Duodenal mucosa (tissue), 2 donors: ENCODE measurements around the gene C1QTNF1.

Experiments used
- H3K27ac ChIP-seq: one replicate; pipeline ENCODE4 v1.7.0; 2013; ENCODE audit warnings: low read depth, low read length
- H3K27me3 ChIP-seq, 2 donors: one replicate each; pipeline ENCODE4 v1.7.0; 2013; ENCODE audit warnings: low read length in 2 of 2, control low read depth in 1 of 2; ENCODE audit not compliant: insufficient read depth in 2 of 2, control insufficient read depth in 1 of 2
- H3K36me3 ChIP-seq, 2 donors: one replicate each; pipeline ENCODE4 v1.7.0; 2013; ENCODE audit warnings: low read length in 2 of 2, control low read depth in 1 of 2; ENCODE audit not compliant: insufficient read depth in 2 of 2, control insufficient read depth in 1 of 2
- H3K4me1 ChIP-seq, 2 donors: one replicate each; pipeline ENCODE4 v1.7.0; 2013; ENCODE audit warnings: low read length in 2 of 2, control low read depth in 1 of 2; ENCODE audit not compliant: insufficient read depth in 2 of 2, control insufficient read depth in 1 of 2
- H3K4me3 ChIP-seq, 2 donors: one replicate each; pipeline ENCODE4 v1.7.0; 2013; ENCODE audit warnings: low read length in 2 of 2, low read depth in 1 of 2
- H3K9ac ChIP-seq, 2 donors: one replicate each; pipeline ENCODE4 v1.7.0; 2013; ENCODE audit warnings: low read length in 2 of 2, low read depth in 1 of 2
- H3K9me3 ChIP-seq, 2 donors: one replicate each; pipeline ENCODE4 v1.7.0; 2013; ENCODE audit warnings: low read length in 2 of 2, control low read depth in 1 of 2; ENCODE audit not compliant: control insufficient read depth in 1 of 2

Gene C1QTNF1

GRCh38 chr17:78992542-78993212 lies 31.3 kb upstream of the C1QTNF1 start:
- no peak overlapping the region for H3K4me3 ChIP-seq

GRCh38 chr17:78993241-78993956 lies 30.6 kb upstream of the C1QTNF1 start:
- Histone ChIP-seq H3K4me1 (peaks cover 47 to 58% of the 10 kb centered on the region in 2 donors), H3K4me3 (no peak overlapping the region), H3K9me3 (no peaks in the 10 kb centered on the region), H3K36me3 (peaks cover 28 to 73% of the 10 kb centered on the region in 2 donors), H3K27ac (no peak overlapping the region), H3K27me3 (no peaks in the 10 kb centered on the region), H3K9ac (peak overlapping the region in 1 of 2 donors; percentile 44)

More at GRCh38 chr17:78992542-78993212, 31.3 kb upstream of the C1QTNF1 start:
- Histone ChIP-seq H3K27me3 (no peaks in the 10 kb centered on the region), H3K9me3 (no peaks in the 10 kb centered on the region), H3K9ac (peak overlapping the region in 1 of 2 donors; percentile 44), H3K36me3 (peaks cover 25 to 67% of the 10 kb centered on the region in 2 donors), H3K4me1 (peaks cover 39 to 56% of the 10 kb centered on the region in 2 donors), H3K27ac (no peak overlapping the region)

- no peak overlapping the region for H3K4me3 ChIP-seq
- H3K27ac ChIP-seq = no peak overlapping the region
- no peaks in the 10 kb centered on the region for H3K9me3 ChIP-seq
- H3K27me3 ChIP-seq = no peaks in the 10 kb centered on the region
- no peak overlapping the region for H3K9ac ChIP-seq
- peaks cover 54 to 65% of the 10 kb centered on the region in 2 donors for H3K4me1 ChIP-seq
- H3K36me3 ChIP-seq = peaks cover 28 to 79% of the 10 kb centered on the region in 2 donors
Measured at GRCh38 chr17:78993981-78994671, 29.8 kb upstream of the C1QTNF1 start.

GRCh38 chr17:78995022-78995760 lies 28.8 kb upstream of the C1QTNF1 start:
- peak overlapping the region; percentile 15 to 57 for H3K9ac ChIP-seq
- H3K9me3 ChIP-seq = no peaks in the 10 kb centered on the region
- no peaks in the 10 kb centered on the region for H3K27me3 ChIP-seq
- peaks cover 25 to 83% of the 10 kb centered on the region in 2 donors for H3K36me3 ChIP-seq
- H3K4me3 ChIP-seq = no peak overlapping the region
- peaks cover 56 to 69% of the 10 kb centered on the region in 2 donors for H3K4me1 ChIP-seq
- H3K27ac ChIP-seq = peak overlapping the region; percentile 41

- Histone ChIP-seq H3K9ac (peak overlapping the region; percentile 57 to 66), H3K9me3 (no peaks in the 10 kb centered on the region), H3K27ac (peak overlapping the region; percentile 41), H3K4me3 (peak overlapping the region; percentile 28), H3K4me1 (peaks cover 56 to 69% of the 10 kb centered on the region in 2 donors), H3K36me3 (peaks cover 21 to 80% of the 10 kb centered on the region in 2 donors), H3K27me3 (no peaks in the 10 kb centered on the region)
Measured at GRCh38 chr17:78995761-78996451, 28.1 kb upstream of the C1QTNF1 start.

- H3K4me1 ChIP-seq = peaks cover 56 to 72% of the 10 kb centered on the region in 2 donors
- H3K9ac ChIP-seq = peak overlapping the region; percentile 37 to 66
- H3K27me3 ChIP-seq = no peaks in the 10 kb centered on the region
- H3K36me3 ChIP-seq = peaks cover 15 to 71% of the 10 kb centered on the region in 2 donors
- no peaks in the 10 kb centered on the region for H3K9me3 ChIP-seq
- H3K27ac ChIP-seq = no peak overlapping the region
- H3K4me3 ChIP-seq = peak overlapping the region; percentile 28
Measured at GRCh38 chr17:78996781-78997201, 27.2 kb upstream of the C1QTNF1 start.

- Histone ChIP-seq H3K4me1 (peaks cover 56 to 75% of the 10 kb centered on the region in 2 donors), H3K4me3 (no peak overlapping the region)
Measured at GRCh38 chr17:78997231-78997741, 26.7 kb upstream of the C1QTNF1 start.

GRCh38 chr17:78997881-78998280 lies 26.1 kb upstream of the C1QTNF1 start:
- Histone ChIP-seq H3K36me3 (peaks cover 13 to 74% of the 10 kb centered on the region in 2 donors), H3K9ac (peak overlapping the region in 1 of 2 donors; percentile 20), H3K4me1 (peaks cover 59 to 75% of the 10 kb centered on the region in 2 donors), H3K4me3 (no peak overlapping the region), H3K9me3 (no peaks in the 10 kb centered on the region), H3K27ac (no peak overlapping the region), H3K27me3 (no peaks in the 10 kb centered on the region)

More at GRCh38 chr17:78997231-78997741, 26.7 kb upstream of the C1QTNF1 start:
- Histone ChIP-seq H3K27me3 (no peaks in the 10 kb centered on the region), H3K27ac (no peak overlapping the region), H3K9me3 (no peaks in the 10 kb centered on the region), H3K9ac (no peak overlapping the region), H3K36me3 (peaks cover 15 to 71% of the 10 kb centered on the region in 2 donors)
